Right renal cortex interstitium (tissue), 3 donors: Measurements from ENCODE around the gene ATG9A. TPM values are rescaled to one million over a fixed set of nuclear protein-coding genes. Genes with fewer than 3 reads are reported as not detected.

Experiments
- DNase-seq, 3 donors: peaks; one replicate each; pipeline ENCODE4 v3.0.0-alpha.2; 2013; ENCODE audit warnings: low read depth in 3 of 3, low spot score in 2 of 3
- polyA plus RNA-seq, 3 donors: library from polyadenylated mRNA; unstranded; fragments of 120-200 nt; gene quantifications; one replicate each; pipeline ENCODE4 v1.2.1, GENCODE V29; 2013; ENCODE audit not compliant: insufficient read length in 3 of 3

ATG9A gene
- polyA plus RNA-seq, 3 donors: 43.8 to 51.1 (median 46.8) TPM

DNA sequence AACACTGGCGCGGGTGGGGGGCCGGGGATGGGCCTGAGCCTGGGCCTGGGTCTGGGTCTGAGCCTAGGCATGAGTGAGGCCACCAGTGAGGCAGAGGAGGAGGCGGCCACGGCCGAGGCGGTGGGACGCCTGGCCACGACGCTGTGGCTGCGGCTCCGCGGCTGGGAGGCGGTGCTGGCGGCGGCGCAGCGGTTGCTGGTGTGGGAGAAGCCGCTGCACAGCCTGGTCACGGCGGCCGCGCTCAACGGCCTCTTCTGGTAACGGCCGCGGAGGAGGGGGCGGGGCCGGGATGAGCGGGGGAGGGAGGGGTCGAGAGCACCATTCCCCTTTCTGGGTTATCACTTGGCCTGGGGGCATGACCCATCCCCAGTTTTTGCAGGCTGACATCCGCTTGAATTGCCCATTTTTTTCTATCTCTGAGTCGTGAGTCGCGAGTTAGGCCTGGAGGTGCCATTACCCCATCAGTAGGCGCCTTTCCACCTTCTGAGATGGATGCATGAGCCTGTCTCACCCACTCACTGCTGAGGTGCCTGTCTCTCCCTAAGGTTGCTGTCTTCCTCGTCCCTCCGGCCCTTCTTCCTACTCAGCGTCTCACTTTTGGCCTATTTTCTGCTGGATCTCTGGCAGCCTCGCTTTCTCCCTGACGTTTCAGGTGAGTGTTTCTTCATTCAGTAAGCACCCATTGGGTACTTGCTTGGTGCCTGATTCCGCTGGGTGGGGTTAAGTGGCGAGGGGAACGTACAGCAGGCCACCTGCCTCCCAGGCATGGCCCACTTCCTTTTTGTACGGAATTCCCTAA, 50.9 kb downstream of the ATG9A start:
- no peak for DNase-seq

- DNase-seq: peak; percentile 72 to 76 (median 75)
These were observed 51.7 kb downstream of the ATG9A start, which contains the start of gene RETREG2 for GRCh38 chr2:219177552-219178376. RETREG2 (plus strand) TSS chr2:219178275; CDS start chr2:219178353, 78 bp downstream.

DNA sequence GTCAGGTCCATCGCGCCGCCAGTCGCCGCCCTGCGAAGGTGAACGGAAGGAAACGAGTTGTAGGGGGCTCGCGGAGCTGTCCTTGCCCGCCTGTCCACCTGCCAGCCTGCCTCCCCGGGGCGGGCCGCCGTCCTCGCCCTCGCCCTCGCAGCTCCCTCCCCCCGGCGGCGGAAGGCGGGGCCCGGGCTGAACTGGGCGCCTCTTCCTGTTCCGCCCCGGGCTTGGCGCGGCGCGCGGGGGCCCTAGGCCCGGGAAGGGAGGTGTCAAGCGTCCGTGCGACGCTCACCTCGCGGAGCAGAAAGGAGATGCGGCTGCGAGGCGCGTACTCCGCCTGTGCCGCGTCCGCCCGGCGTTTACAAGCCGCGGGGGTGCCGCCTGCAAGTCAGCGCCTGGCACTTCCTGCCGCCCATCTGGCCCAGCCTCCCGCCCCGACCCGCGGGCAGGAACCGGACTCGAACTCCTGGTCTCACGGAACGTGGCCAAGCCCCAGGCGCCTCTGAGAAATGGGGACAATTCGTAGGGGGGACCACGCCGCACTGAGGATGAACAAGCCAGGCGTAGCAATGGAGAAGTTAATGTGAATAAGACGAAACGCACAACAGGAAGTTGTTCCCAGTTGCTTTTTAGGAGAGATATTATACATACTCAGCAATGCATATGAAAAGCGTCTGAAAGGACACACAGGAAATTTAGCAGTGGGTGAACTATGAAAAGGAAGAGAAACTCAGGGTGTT, 52.5 kb downstream of the ATG9A start, which contains the start of gene CNPPD1:
Gene CNPPD1 (minus strand): TSS at position 108 of the 734 bp plus-strand sequence. CDS start 97 bp downstream, at position 11.
- peak in 2 of 3 donors; percentile 51 to 57 for DNase-seq

DNA sequence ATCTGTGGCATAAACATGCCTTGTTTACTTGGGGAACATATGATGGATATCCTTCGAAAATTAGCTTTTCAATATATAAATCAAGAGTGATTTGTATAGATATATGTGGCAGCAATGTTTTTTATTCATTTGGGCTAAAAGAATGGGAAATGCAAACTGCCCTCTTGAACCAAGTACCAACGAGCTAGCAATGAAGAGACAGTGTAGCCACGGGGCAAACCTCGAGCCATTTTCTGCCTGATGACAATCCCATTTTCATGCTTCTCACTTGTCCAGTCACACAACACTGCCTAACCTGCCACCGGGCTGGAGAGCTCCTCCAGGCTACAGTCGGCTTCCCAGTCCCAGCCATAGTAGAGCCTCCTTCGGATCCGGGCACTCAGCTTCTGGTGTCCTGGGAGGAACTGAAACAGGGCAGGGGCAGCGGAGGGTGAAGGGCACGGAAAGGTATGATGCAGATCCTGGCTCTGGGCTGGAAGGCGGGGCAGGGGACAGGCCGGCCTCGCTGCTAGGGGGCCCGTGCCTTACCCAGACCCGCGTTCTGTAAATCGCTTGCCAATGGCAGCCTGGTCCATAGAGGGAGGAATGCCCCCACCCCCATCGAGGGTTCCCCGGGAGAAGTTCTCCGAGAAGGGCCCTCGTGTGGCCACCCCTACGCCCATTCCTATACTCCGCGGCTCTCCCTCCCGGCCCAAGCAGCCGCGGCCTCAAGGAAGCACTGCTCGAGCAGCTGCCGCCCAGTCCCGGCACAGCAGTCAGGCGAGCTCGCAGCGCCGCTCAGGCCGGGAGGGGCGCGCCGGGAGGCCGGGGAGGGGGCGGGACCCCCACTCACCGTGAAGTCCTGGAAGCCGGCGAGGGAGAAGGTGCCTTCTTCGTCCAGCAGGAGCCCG, 53.3 kb downstream of the ATG9A start:
- peak in 1 of 3 donors; percentile 24 for DNase-seq

GRCh38 chr2:219175486-219175885, 54.0 kb downstream of the ATG9A start:
- no peak for DNase-seq

- DNase-seq: no peak
These were observed 54.6 kb downstream of the ATG9A start for GRCh38 chr2:219174801-219175200.

- no peak for DNase-seq
These were observed 55.3 kb downstream of the ATG9A start for GRCh38 chr2:219174146-219174545.

DNA sequence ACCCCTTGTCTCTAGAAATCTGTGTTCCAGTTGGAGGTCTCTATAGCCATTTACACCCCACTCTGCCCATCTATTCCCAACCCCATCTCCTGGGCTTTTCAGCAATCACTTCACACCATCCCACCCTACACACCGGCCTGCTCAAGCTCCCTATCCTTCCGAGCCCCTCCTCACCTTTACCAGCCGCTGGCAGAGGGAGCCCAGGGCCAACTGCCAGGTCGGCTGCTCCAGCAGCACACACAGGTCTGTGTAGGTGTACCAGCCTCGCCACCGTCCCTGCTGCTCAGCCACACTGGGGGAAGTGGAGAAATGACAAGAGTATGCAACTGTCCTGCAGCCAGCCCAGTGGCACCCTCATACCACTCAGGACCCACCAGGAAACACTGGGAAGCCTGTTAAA, 56.3 kb downstream of the ATG9A start:
- DNase-seq: no peak

GRCh38 chr2:219172231-219173154, 56.9 kb downstream of the ATG9A start:
- DNase-seq: no peak

- DNase-seq: no peak
These were observed 58.2 kb downstream of the ATG9A start for GRCh38 chr2:219171231-219171651.

DNA sequence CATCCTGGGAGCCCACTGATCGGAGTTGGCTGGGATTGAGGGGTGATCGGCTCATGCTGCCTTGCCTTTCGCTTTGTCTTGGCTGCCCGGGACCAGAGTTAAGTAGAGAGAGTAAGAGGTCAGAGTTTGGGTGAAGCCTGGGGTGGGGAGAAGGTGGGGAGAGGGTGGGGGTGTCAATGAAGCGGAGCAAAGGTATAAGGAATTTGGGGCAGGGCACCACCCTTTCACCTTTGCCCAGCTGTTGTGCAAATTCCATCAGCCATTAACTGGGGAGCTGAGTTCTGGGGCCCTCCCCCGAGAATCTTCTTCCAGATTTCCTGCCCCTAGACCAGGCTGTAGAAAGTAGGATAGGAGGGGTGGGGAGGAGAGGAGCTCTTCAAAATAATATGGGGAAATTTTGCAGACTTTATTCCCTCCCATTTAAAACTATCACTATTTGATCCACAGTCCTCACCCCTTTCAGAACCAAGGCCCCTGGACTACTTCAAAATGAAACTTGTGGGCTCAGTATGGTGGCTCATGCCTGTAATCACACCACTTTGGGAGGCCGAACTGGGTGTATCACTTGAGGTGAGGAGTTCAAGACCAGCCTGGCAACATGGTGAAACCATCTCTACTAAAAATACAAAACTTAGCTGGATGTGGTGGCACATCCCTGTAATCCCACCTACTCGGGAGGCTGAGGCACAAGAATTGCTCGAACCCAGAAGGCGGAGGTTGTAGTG, 59.3 kb downstream of the ATG9A start, which contains the start of gene SLC23A3:
Gene SLC23A3 (minus strand): TSS at position 100 of the 725 bp plus-strand sequence. CDS start 45 bp downstream, at position 55.
- DNase-seq: no peak

Other genes with a start within 250 kb of the ATG9A start
- gene FEV, start 244.5 kb downstream of the ATG9A start, polyA plus RNA-seq: under 1 TPM in 2 of 3 donors, not detected in 1; 0.07 to 0.10 TPM
- not detected for gene CRYBA2, start 236.2 kb downstream of the ATG9A start, polyA plus RNA-seq
- under 1 TPM; 0.24 to 0.40 (median 0.34) TPM for gene CFAP65, start 188.1 kb downstream of the ATG9A start, polyA plus RNA-seq
- 1 to 10 TPM; 1.2 to 1.8 (median 1.6) TPM for gene IHH, start 168.7 kb downstream of the ATG9A start, polyA plus RNA-seq
- gene NHEJ1, start 68.8 kb downstream of the ATG9A start, polyA plus RNA-seq: 10 to 100 TPM; 19.5 to 22.6 (median 20.4) TPM
- 10 to 100 TPM; 14.0 to 21.4 (median 17.8) TPM for gene SLC23A3, start 59.6 kb downstream of the ATG9A start, polyA plus RNA-seq
- 10 to 100 TPM; 61.4 to 69.5 (median 61.5) TPM for gene CNPPD1, start 52.7 kb downstream of the ATG9A start, polyA plus RNA-seq
- 100 to 1,000 TPM; 108 to 127 (median 108) TPM for gene RETREG2, start 51.4 kb downstream of the ATG9A start, polyA plus RNA-seq
- gene ZFAND2B, start 22.9 kb downstream of the ATG9A start, polyA plus RNA-seq: 10 to 100 TPM; 33.7 to 38.5 (median 38.3) TPM
- gene ABCB6, start 10.7 kb downstream of the ATG9A start, polyA plus RNA-seq: 10 to 100 TPM; 34.7 to 37.5 (median 36.8) TPM
- gene ANKZF1, start 170 bp upstream of the ATG9A start, polyA plus RNA-seq: 10 to 100 TPM; 38.4 to 44.8 (median 38.8) TPM
- gene GLB1L, start 15.8 kb upstream of the ATG9A start, polyA plus RNA-seq: 10 to 100 TPM; 21.8 to 26.4 (median 25.1) TPM
- 10 to 100 TPM; 36.9 to 44.4 (median 41.8) TPM for gene STK16, start 15.8 kb upstream of the ATG9A start, polyA plus RNA-seq
- gene TUBA4B, start 23.6 kb upstream of the ATG9A start, polyA plus RNA-seq: 1 to 10 TPM in 2 of 3 donors, under 1 TPM in 1; 0.49 to 1.4 (median 1.3) TPM
- gene TUBA4A, start 24.3 kb upstream of the ATG9A start, polyA plus RNA-seq: 10 to 100 TPM; 32.6 to 45.4 (median 35.7) TPM
- 10 to 100 TPM; 64.2 to 74.9 (median 69.1) TPM for gene DNAJB2, start 49.7 kb upstream of the ATG9A start, polyA plus RNA-seq
- gene PTPRN, start 79.8 kb upstream of the ATG9A start, polyA plus RNA-seq: under 1 TPM in 1 of 3 donors, not detected in 2; 0.08 TPM
- not detected for gene RESP18, start 103.1 kb upstream of the ATG9A start, polyA plus RNA-seq
- 10 to 100 TPM; 48.3 to 54.7 (median 51.2) TPM for gene DNPEP, start 158.3 kb upstream of the ATG9A start, polyA plus RNA-seq
- gene DES, start 188.7 kb upstream of the ATG9A start, polyA plus RNA-seq: 10 to 100 TPM in 1 of 3 donors, 1 to 10 TPM in 2; 5.5 to 10.1 (median 7.4) TPM
- gene SPEG, start 205.2 kb upstream of the ATG9A start, polyA plus RNA-seq: 10 to 100 TPM in 1 of 3 donors, 1 to 10 TPM in 2; 9.2 to 11.2 (median 9.4) TPM